ENCODE measurements around the gene SDR42E2.

GRCh38 chr16:22130528-22130927 is 31.8 kb upstream of the SDR42E2 start:
- TF ChIP-seq CTCF (IDR thresholded peaks at IDR 0.05), result no peak
- TF ChIP-seq EZH2 (IDR thresholded peaks at IDR 0.05; ENCODE audit: borderline replicate concordance, insufficient read depth, low read depth, low read length, poor library complexity, severe bottlenecking), result no peak
